Renal cortex interstitium (tissue), 11 donors: ENCODE measurements around the gene PTGIR. TPM values are rescaled to one million over a fixed set of nuclear protein-coding genes. Genes with fewer than 3 reads are reported as not detected.

ENCODE experiments used
- DNase-seq, 11 donors: peaks; one replicate each; pipeline ENCODE4 v3.0.0-alpha.2; 2013; ENCODE audit warnings: low read depth in 9 of 11, low spot score in 4 of 11; ENCODE audit errors: extremely low read depth in 1 of 11
- polyA plus RNA-seq, 3 donors: library from polyadenylated mRNA; unstranded; fragments of 120-200 nt; gene quantifications; one replicate each; pipeline ENCODE4 v1.2.1, GENCODE V29; 2013; ENCODE audit not compliant: insufficient read length in 3 of 3

The PTGIR gene
- polyA plus RNA-seq, 3 donors, result 1.3 to 2.8 (median 2.6) TPM

DNA sequence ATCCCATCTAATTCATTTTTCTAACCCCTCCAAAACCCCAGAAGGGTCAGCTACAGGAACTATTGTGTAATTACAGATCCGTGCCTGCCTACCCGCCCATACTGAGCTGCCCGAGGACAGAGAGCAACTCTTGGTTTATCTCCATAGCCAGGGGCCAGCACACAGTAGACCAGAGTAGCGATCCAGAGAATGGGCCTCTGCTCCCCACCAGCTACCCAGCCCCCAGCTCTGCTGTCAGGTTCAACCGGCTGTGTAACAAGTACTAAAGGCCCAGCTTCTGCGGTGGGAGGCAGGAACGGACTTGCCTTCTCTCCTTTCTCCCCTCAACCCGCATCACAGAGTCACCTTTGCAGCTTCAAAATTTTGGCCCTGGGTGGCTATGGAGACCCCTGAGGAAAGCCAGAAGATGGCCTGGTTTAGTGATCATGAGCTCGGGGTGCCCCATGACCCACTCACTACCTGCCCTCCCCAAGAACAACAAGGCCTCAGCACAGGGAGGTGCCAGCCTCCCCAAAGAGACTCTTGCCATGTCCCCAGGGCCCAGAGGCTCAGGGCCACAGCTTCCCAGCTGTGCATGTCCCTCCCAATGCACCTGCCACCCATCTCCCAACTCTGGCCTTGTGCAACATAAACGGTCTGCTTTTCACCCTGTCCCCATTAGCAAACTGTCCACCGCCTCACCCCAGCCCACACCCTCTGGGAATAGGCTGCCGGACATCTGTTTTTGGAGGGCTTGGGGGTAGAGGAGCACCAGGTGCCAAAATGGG lies 18.0 kb downstream of the PTGIR start:
- DNase-seq, result no peak

DNA sequence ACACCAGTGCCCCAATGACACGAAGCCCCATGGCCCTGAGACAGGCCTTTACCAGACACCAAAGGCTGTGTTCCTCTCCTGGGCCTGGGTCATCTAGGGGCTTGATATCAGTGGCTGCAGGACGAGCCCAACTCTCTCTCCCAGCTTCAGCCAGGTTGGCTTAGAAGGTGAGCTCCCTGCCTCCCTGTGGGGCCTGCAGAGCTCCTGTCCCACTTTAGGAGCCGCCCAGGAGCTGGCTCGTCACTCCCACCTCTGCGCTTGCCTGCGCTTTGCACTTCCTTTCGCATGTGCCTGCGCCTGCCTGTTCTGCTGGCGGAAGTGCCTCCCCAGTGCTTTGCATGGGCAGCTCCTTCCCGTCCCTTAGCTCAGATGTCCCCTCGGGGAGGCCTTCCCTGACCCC lies 18.9 kb downstream of the PTGIR start:
- DNase-seq, result no peak

DNA sequence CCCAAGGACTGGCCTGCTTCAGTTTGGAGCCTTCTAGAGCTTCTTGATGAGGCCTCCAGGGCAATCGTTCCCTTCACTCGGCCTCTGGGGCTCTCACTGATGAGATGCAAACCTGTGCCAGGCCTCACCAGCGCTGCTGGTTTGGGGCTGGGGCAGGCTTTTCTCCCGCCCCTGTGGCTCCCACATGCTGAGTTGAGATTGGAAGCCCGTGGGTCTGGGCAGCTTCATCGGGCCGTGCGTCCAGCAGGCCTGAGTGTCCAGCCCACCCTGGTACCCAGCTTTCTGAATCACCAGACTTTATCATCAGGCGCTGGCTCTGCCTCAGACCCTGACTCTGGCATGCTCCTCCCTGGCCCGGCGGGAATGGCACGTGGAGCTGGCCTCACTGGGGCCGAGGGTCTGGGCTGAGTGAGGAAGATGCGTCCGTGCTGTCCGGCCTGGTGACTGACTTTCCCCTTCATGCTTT lies 19.5 kb downstream of the PTGIR start:
- no peak for DNase-seq

DNA sequence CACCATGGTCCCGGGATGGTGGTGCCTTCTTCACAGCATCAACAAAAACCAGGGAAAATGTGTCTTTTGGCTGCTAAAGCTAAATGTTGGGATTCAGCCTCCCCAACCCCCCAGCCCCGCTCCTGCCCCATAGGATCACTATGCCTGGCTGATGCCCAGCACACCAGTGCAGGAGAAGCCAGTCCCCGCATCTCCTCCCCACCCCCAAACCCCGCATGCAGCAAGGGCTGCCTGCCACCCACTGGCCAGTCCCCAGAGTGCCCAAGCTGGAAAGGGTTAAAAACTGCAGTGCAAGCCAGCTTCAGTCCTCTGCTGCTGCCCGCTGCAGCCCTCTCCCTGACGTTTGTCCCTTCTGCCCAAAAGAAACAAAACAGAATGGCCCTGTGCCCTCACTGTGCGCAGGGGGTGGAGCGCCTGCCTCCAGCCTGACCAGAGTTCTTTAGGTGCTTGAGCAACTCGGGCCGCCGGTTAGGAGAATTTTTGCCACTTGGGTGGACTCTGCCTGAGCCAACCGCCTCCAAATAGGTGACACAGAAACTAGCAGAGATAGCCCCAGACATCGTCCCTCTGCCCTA lies 20.0 kb downstream of the PTGIR start:
- DNase-seq, result no peak

DNA sequence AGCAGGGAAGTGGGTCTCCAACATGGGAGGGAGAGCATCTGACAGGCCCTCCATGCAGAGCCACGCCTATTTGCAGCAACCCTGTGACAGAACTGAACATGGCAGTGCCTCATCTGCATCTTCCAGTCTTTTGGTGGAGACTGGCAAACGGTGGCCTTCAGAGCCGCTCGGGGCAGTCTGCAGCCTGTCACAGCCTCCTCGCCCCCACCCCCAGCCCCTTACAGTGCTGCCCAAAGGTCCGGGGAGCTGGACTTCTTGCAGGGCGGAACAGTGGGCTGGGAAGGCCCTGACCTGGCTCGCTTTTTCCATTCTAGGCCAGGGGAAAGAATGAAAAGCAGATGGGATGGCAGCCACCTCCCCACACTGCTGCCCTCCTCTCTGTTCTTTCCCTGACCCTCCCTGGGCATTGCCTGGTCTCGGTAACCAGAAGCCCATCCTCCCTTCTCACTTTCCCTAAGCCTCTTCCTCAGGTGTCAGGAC lies 21.1 kb downstream of the PTGIR start:
- no peak for DNase-seq

DNA sequence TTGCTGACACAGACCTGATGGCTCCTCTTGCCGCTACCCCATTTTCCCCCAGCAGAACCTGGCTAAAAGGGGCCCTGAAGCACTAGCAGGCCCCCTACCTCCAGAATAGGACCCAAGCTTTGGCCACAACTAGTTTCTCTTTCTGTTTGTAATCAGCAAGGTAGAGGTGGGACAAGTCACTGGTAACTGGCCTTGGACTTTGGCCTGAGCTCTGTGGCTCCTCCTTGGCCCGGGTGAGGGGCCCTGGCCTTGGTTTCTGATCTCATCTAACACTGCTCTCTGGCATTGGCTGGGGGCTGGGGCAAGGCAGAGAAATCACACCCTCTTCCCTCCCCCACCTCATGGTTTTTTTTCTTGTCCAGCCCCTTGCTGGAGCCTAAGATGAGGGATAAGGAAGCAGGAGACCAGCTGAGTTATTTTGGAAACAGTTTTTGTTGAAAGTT lies 21.7 kb downstream of the PTGIR start:
- DNase-seq, result no peak

DNA sequence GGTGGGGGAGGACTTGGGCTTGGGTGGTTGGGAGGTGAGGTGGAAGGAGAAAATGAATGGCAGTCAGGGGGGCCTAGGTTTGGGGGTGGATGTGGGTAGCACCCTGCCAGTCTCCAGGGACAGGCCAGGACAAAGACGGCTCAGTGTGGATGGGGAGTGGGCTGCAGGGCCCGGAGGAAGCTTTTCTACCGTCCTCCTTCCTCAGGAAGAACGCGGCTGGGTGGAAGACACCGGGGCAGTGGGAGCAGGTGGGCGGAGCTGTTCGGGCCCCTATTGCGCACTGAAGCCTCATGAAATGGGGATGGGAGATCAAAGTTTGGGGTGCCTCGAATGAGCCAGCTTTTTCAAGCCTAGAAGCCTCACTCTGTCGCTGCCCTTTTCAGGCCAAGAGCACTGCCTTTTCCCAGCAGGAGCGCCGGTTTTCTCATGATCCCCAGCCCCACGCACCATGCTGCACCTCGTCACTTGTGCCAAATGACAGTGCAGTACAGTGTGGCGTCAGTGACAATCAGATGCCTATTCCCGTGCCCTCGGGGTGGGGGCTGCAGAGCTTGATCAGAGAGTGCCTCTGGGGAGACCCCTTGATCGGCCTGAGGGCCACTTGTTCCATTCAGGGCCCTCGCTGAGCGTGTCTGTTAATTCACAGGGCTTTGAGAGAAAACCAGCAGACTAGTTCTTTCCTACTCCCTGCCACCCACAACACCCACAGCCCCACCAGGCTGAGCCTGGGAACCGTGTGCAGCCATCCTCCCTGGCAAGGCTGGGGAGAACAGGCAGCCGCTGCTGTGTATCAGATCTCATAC lies 22.3 kb downstream of the PTGIR start:
- no peak for DNase-seq

DNA sequence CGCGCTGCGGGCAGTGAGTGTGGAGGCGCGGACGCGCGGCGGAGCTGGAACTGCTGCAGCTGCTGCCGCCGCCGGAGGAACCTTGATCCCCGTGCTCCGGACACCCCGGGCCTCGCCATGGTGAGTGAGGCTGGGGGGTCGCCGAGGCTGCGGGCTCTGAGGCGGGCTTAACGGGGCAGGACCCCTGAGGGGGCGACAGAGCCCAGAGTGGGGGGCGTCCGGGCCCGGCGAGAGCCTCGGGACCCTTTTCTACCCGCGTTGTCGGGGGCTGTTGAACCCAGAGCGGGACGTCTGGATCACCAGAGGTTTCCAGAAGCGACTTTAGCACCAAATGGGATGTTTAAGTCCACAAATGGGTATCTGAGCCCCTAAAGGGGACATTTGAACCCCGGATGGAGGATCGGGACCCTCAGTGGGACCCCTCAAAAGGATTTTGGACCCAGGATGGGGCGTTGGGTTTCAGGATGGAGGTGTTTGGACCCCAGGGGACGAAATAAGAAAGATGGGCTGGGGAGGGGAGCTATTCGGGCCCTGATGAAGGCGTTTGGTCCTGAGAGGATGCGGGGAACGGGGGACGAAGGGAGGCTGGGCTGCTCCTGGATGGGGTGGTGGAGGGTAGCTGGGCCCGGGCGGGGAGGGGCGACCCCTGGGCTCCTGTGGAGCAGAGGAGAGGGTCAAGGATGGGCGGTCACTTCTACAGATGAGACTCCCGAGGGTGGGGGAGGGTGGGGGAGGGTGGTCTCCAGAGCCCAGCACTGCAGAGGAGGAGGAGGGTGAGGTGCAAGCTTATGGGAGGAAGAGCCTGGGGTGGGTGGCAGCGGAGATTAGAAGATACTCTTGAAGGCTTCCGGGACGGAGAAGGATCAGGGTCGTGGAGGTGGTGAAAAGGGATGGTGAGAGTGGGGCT lies 23.3 kb downstream of the PTGIR start, which contains the start of gene CALM3:
Gene CALM3, plus strand, starts transcription at position 13 of the 907 bp plus-strand sequence. Its CDS starts 105 bp downstream, at position 118.
- no peak for DNase-seq

DNA sequence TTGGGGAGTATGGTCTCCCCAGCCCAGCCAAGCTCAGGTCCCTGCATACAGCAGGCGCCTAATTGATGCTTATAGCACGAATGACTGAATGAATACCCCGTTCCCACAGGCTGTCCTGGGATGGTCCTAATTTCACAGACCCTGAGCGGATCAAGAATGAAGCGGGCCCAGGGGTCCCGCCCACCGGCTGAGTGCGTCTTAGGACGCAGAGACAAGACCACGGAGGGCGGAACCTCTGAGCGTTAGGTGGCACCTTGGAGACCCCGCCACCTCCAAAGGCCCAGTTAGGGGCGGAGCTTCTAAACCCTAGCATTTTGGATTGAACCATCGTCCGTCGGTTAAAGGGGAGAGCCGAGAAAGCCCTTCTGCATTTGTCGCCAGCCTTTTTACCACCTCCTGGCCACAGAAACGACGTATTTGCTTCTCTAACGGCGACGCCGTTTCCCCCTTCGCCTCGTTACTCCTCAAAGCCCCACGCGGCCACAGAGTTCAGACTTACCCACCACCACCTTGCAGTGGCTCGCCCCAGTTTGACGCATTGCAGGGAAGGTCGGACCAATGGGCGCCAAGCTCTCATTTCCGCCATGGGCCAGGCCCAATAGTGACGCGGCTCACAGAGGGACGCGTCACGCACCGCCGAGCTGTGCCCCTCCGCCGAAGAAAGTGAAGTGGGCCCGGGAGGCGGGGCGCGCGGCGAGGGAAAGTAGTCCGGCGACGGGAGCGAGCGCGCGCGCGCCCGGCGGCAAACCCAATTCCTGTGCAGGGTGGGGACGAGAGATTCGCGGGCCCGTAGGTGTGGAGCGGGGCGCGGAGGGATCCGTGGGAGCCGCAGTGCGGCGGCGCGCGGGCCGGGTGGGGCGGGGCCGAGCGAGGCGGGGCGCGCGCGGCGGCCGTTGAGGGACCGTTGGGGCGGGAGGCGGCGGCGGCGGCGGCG lies 24.2 kb downstream of the PTGIR start:
- DNase-seq, result peak; percentile 96 to 99 (median 98)

DNA sequence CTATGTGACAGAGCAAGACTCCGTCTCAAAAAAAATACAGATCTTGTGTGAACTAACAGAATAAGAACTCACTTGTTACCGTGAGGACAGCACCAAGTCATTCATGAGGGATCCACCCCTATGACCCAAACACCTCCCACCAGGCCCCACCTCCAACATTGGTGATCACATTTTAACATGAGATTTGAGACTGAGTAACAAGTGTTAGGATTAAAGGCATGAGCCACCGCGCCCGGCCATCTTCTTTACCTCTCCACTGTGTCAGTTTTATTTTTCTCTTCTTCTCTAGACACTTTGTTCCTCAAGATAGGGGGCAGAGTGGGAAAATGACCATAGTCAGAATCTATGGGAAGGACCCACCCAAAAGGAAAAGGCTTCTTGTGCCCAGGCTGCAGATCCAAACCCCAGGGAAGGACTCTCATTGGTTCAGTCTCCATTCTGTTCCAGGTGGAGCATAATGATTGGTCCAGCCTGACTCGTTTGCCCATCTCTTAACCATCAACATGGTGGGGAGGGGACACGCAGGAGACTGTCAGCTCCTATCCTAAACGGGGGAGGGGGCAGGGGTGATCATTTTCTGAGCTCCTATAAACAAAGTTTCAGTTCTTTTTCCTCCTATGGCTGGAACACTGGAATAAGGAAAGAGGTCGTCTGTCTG lies 25.0 kb downstream of the PTGIR start:
- no peak for DNase-seq

DNA sequence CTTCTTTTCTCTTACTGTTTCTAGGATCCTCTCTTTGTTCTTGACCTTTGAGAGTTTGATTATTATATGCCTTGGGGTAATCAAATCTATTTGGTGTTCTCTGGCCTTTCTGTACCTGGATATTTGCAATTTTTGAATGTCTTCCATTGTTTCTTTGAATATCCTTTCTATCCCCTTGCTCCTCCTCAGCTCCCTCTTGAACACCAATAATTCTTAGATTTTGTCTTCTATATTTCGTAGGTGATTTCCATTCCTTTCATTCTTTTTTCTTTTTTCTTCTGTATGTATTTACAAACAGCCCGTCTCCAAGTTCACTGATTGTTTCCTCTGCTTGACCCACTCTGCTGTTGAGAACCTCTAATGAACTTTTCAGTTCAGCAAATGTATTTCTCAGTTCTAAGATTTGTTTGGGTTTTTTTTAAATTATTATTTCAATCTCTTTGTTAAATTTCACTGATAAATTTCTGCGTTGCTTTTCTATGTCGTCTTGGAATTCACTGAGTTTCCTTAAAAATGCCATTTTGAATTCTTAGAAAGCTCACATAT lies 26.4 kb downstream of the PTGIR start:
- no peak for DNase-seq

DNA sequence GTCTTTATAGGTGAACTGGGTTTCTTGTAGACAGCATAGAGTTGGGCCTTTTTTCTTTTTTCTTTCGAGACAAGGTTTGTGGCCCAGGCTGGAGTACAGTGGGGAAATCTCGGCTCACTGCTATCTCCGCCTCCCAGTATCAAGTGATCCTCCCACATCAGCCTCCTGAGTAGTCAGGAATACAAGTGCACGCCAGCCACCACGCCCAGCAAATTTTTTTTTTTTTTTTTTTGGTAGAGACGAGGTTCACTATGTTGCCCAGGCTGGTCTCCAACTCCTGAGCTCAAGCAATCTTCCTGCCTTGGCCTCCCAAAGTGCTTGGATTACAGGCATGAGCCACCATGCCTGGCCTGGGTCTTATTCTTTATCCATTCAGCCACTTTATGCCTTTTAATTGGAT lies 28.9 kb downstream of the PTGIR start:
- no peak for DNase-seq

DNA sequence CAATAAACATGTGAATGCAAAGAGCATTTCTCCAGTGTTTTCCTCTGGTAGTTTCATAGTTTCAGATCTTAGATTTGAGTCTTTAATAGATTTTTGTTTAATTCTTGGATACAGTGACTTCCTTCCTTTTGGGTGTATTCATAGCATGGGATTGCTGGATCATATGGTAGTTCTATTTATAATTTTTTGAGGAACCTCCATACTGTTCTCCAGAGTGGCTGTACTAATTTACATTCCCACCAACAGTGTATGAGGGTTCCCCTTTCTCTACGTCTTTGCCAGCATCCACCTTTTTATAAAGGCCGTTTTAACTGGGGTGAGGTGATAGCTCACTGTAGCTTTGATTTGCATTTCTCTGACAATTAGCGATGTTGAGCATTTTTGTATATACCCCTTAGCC lies 33.0 kb downstream of the PTGIR start:
- no peak for DNase-seq

DNA sequence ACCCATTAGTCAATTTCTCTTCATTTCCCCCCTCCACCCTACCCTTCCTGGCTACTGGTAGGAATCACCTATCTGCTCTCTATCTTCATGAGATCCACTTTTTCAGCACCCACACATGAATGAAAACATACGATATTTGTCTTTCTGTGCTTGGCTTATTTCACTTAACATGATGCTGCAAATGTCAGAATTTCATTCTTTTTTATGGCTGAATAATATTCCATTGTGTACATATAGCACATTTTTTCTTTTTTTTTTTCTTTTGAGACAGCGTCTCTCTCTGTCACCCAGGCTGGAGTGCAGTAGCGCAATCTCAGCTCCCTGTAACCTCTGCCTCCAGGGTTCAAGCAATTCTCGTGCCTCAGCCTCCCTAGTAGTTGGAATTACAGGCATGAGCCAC lies 33.6 kb downstream of the PTGIR start:
- no peak for DNase-seq

DNA sequence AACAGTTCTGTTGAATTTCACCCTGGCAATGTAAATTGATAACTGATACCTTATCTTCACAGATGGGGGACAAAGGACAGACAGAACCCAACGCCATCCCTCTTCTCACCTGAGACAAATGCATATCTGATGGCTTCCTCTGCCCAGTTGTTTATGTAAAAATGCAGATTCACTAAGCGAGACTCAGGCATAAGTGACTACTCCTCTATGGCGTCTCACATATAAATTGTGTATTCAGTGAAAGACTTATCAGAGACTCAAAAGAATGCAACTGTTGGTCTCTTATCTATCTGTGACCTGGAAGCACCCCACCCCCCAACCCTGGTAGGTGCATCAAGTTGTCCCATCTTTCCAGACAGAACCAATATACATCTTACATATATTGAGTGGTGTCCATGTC lies 37.0 kb downstream of the PTGIR start:
- no peak for DNase-seq

DNA sequence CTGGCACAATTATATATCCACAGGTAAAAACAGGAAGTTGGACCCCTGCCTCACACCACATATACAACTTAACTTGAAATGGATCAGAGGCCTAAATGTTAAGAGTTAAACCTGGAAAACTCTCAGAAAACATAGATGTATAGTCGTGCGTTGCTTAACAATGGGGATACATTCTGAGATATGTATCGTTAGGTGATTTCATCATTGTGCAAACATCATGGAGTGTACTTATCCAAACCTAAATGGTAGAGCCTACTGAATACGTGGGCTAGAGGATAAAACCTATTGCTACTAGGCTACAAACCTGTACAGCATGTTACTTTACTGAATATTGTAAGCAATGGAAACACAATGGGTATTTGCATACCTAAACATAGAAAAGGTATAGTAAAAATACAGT lies 38.6 kb downstream of the PTGIR start:
- no peak for DNase-seq

DNA sequence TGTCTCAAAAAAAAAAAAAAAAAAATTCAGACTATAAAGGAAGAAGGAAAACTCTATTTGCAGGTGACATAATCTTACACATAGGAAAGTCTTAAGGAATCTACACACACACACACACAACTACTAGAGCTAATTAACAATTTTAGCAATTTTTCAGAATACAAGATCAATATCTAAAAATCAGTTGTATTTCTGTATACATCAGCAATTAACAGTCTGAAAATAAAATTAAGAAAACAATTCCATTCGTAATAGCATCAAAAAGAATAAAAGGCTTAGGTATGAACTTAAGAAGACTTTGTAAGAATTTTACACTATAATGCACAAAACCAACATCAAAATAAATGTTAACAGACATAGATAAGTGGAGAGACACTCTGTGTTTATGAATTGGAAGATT lies 39.4 kb downstream of the PTGIR start:
- no peak for DNase-seq
